CD4-positive, alpha-beta T cell (primary cell): Measurements from ENCODE around the gene HHAT. TPM values are rescaled to one million over a fixed set of nuclear protein-coding genes. Genes with fewer than 3 reads are reported as not detected.

Source experiments
- ATAC-seq: fragments of 200-7000 bp; cut with Tn5 transposase; one replicate; pipeline ENCODE4 v1.10.0; 2022; ENCODE audit warnings: mild to moderate bottlenecking; ENCODE audit not compliant: poor library complexity
- CTCF ChIA-PET: fragments of 350-600 bp; sonication (Branson Sonifier 250); formaldehyde crosslinking; loops from one replicate; lab custom pipeline; 2021; ENCODE audit warnings: antibody characterized with exemption, inconsistent platforms; lab: Charles Lee
- POLR2A ChIA-PET: fragments of 350-600 bp; sonication (Branson Sonifier 250); formaldehyde crosslinking; loops from one replicate; lab custom pipeline; 2021; ENCODE audit warnings: antibody characterized with exemption, inconsistent platforms; lab: Charles Lee
- DNase-seq, 14 experiments: peaks; one replicate each; pipeline ENCODE4 v3.0.0-alpha.2; 2013 to 2020; ENCODE audit warnings: mixed read lengths in 2 of 14
- H3K27ac ChIP-seq, 2 donors: one replicate each; pipeline versions ENCODE4 v1.5.1 to v1.7.0; 2013; ENCODE audit warnings: low read length in 2 of 2, low read depth in 1 of 2, mild to moderate bottlenecking in 1 of 2
- H3K27me3 ChIP-seq, 2 experiments: 1 replicate in 1 of 2; 2 replicates in 1 of 2; pipeline versions ENCODE4 v1.6.1 to v1.7.0; 2013; ENCODE audit warnings: low read length in 2 of 2, control low read depth in 1 of 2, mild to moderate bottlenecking in 1 of 2, moderate library complexity in 1 of 2; ENCODE audit not compliant: insufficient read depth in 2 of 2, control insufficient read depth in 1 of 2
- H3K36me3 ChIP-seq: one replicate; pipeline ENCODE4 v1.6.1; 2013; ENCODE audit warnings: low read length, control low read depth; ENCODE audit not compliant: insufficient read depth
- H3K4me1 ChIP-seq: one replicate; pipeline ENCODE4 v1.6.1; 2013; ENCODE audit warnings: low read length, control low read depth; ENCODE audit not compliant: insufficient read depth
- H3K4me3 ChIP-seq: one replicate; pipeline ENCODE4 v1.5.1; 2013; ENCODE audit warnings: mild to moderate bottlenecking, low read length, moderate library complexity
- H3K9me3 ChIP-seq, 2 experiments: 1 replicate in 1 of 2; 2 replicates in 1 of 2; pipeline versions ENCODE4 v1.6.1 to v1.7.0; 2013; ENCODE audit warnings: low read length in 2 of 2, mild to moderate bottlenecking in 2 of 2, control low read depth in 1 of 2, moderate library complexity in 1 of 2; ENCODE audit not compliant: control insufficient read depth in 1 of 2, insufficient read depth in 1 of 2
- H3K27ac Mint-ChIP-seq: one replicate; pipeline ENCODE4 v1.8.0; 2020; ENCODE audit warnings: mixed read lengths
- H3K27me3 Mint-ChIP-seq: one replicate; pipeline ENCODE4 v1.8.0; 2021; ENCODE audit warnings: mixed read lengths
- H3K36me3 Mint-ChIP-seq: one replicate; pipeline ENCODE4 v1.8.0; 2021; ENCODE audit warnings: low read depth, mixed read lengths
- H3K4me1 Mint-ChIP-seq: one replicate; pipeline ENCODE4 v1.8.0; 2021; ENCODE audit warnings: low read depth, mixed read lengths
- H3K4me3 Mint-ChIP-seq: one replicate; pipeline ENCODE4 v1.8.0; 2020; ENCODE audit warnings: mild to moderate bottlenecking, mixed read lengths
- H3K9me3 Mint-ChIP-seq: one replicate; pipeline ENCODE4 v1.8.0; 2020; ENCODE audit warnings: mixed read lengths
- intact Hi-C, 2 experiments: fragments of 100-400 bp; cut with DNase I in 1 of 2; cut with micrococcal nuclease in 1 of 2; formaldehyde crosslinking; loops; one replicate each; pipeline versions ENCODE4 v1.15.1 to v1.9.0; 2023 to 2025; cut with DNase I, micrococcal nuclease
- total RNA-seq, 174 experiments: library from RNA in 2 of 174; stranded (reverse) in 2 of 174; gene quantifications; one replicate each; pipeline ENCODE4 v1.2.3 and lab custom pipeline; 2021 to 2026
- TF ChIP-seq, protein P1 (sequence below): fragments of 200-600 bp; IDR thresholded peaks from one replicate; pipeline ENCODE4 v1.8.0; 2022; ENCODE audit warnings: antibody characterized with exemption, mild to moderate bottlenecking

Gene HHAT
- total RNA-seq, 2 experiments from 2014 or later = 3.1 to 3.3 TPM

DNA sequence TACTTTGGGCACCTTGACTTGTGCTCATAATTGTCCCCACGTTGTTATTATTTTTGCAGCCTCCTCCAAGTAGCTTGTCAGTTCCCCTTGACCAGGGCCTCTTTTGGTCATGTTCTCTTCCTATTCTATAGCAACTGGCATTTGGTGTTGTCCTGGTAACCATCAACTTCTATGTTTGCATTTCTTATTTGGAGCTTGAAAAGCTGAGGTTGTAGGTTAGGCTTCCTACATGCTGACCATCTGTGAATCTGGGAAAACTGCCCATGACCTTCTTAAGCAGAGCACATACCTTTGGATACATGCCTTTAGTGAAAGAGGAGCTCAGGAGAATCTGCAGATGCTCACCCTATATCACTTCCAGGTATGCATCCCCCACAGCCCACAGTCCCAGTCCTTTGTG, 160.8 kb downstream of the HHAT start:
- no peaks in the 10 kb centered on the region for H3K4me1 Mint-ChIP-seq
- Histone ChIP-seq H3K36me3 (no peaks in the 10 kb centered on the region), H3K4me1 (no peaks in the 10 kb centered on the region), H3K4me3 (no peak overlapping the region), H3K27ac (no peak overlapping the region), H3K27me3 (no peaks in the 10 kb centered on the region), H3K9me3 (no peaks in the 10 kb centered on the region)
- intact Hi-C loops = no loop called here
- ATAC-seq (no peak), DNase-seq (no peak)
- H3K36me3 Mint-ChIP-seq = no peaks in the 10 kb centered on the region
- TF ChIP-seq, protein P1, sequence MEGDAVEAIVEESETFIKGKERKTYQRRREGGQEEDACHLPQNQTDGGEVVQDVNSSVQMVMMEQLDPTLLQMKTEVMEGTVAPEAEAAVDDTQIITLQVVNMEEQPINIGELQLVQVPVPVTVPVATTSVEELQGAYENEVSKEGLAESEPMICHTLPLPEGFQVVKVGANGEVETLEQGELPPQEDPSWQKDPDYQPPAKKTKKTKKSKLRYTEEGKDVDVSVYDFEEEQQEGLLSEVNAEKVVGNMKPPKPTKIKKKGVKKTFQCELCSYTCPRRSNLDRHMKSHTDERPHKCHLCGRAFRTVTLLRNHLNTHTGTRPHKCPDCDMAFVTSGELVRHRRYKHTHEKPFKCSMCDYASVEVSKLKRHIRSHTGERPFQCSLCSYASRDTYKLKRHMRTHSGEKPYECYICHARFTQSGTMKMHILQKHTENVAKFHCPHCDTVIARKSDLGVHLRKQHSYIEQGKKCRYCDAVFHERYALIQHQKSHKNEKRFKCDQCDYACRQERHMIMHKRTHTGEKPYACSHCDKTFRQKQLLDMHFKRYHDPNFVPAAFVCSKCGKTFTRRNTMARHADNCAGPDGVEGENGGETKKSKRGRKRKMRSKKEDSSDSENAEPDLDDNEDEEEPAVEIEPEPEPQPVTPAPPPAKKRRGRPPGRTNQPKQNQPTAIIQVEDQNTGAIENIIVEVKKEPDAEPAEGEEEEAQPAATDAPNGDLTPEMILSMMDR = no peak
- H3K9me3 Mint-ChIP-seq = no peaks in the 10 kb centered on the region
- no peaks in the 10 kb centered on the region for H3K27me3 Mint-ChIP-seq
- CTCF ChIA-PET = no interaction called here
- no peak overlapping the region for H3K4me3 Mint-ChIP-seq
- POLR2A ChIA-PET = no interaction called here
- H3K27ac Mint-ChIP-seq = no peak overlapping the region

DNA sequence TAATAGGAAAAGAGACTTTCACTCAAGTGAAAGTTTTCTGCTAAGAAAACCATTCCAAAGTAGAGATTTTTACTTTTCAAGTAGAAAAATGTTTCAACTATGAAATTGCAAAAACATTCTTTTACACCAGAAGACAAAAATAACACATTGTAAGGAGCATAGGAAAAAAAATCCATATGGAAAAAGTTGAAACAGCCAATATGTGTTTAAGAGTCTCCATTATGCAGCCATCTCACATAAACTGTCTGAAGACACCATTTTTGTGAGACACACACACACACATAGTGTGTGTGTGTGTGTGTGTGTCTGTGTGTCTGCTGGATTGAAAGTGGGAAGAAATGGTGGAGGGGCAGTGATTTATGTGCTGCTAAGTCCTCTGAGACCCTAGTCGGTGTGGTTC, 162.1 kb downstream of the HHAT start:
- Mint-ChIP-seq H3K9me3 (no peaks in the 10 kb centered on the region), H3K4me1 (no peaks in the 10 kb centered on the region), H3K27me3 (no peaks in the 10 kb centered on the region), H3K4me3 (no peak overlapping the region), H3K36me3 (no peaks in the 10 kb centered on the region), H3K27ac (no peak overlapping the region)
- no peak for ATAC-seq
- intact Hi-C loops = no loop called here
- H3K27ac ChIP-seq = no peak overlapping the region
- ChIA-PET POLR2A (no interaction called here), CTCF (no interaction called here)
- no peak overlapping the region for H3K4me3 ChIP-seq
- no peaks in the 10 kb centered on the region for H3K27me3 ChIP-seq
- DNase-seq = no peak
- H3K9me3 ChIP-seq = no peaks in the 10 kb centered on the region
- H3K36me3 ChIP-seq = no peaks in the 10 kb centered on the region
- TF ChIP-seq, protein P1 = no peak
- H3K4me1 ChIP-seq = no peaks in the 10 kb centered on the region

DNA sequence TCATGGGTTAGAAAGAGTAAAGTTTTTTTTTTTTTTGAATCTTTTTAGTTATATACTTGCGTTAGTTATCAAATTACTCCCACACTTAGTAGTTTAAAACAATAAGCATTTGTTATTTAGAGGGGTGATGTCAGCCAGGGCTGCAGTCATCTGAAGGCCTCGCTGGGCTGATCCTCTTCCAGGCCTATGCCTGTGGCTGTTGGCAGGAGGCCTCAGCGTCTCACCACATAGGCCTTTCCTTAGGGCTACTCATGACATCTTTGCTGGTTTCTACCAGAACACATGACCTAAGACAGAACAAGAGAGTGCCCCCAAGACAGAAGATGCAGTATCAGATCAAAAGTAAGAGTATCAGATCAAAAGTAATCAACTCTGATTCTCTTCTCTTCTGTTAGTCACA, 167.4 kb downstream of the HHAT start:
- Mint-ChIP-seq H3K4me3 (no peak overlapping the region), H3K9me3 (no peaks in the 10 kb centered on the region), H3K27ac (no peak overlapping the region), H3K4me1 (no peaks in the 10 kb centered on the region), H3K36me3 (no peaks in the 10 kb centered on the region), H3K27me3 (no peaks in the 10 kb centered on the region)
- Histone ChIP-seq H3K27ac (no peak overlapping the region), H3K27me3 (no peaks in the 10 kb centered on the region), H3K9me3 (no peaks in the 10 kb centered on the region), H3K4me1 (no peaks in the 10 kb centered on the region), H3K36me3 (no peaks in the 10 kb centered on the region), H3K4me3 (no peak overlapping the region)
- CTCF ChIA-PET = no interaction called here
- intact Hi-C loops = no loop called here
- TF ChIP-seq, protein P1 = no peak
- POLR2A ChIA-PET = no interaction called here
- ATAC-seq (no peak), DNase-seq (no peak)
